ENCODE measurements around the gene IKBKG. TPM values are rescaled to one million over a fixed set of nuclear protein-coding genes. Genes with fewer than 3 reads are reported as not detected.

IKBKG gene
- total and polyA plus RNA-seq, 7 donors = 9.2 to 28.9 (median 15.5) TPM

- intact Hi-C loops (cut with DNase I) = loop anchor here (1.0 to 5.0 kb wide), 2 partner anchors 26 to 39 kb away; partner anchors contain the start of genes LAGE3 and SLC10A3
- H3K4me1 ChIP-seq = peaks cover 0 to 24% (median 17%) of the 10 kb centered on the region in 4 donors
- 3 to 7% methylated on average over 19 of the region's 19 CpGs for WGBS, 2 donors
- no peaks in the 10 kb centered on the region for H3K27me3 ChIP-seq
- TF ChIP-seq POLR2AphosphoS5 (IDR thresholded peaks at IDR 0.05) (peak in 1 of 4 donors; percentile 8), POLR2A (IDR thresholded peaks at IDR 0.05) (no peak)
- no peaks in the 10 kb centered on the region for H3K9me3 ChIP-seq
- peak; percentile 86 for DNase-seq
- H3K4me3 ChIP-seq = peak overlapping the region in 3 of 4 donors; percentile 31 to 67 (median 65)
- no peaks in the 10 kb centered on the region for H3K36me3 ChIP-seq
- H3K27ac ChIP-seq = peak overlapping the region; percentile 88 to 95 (median 91)
Observed at GRCh38 chrX:154516656-154517100, 30.7 kb upstream of the IKBKG start.

- H3K27ac ChIP-seq = peak overlapping the region; percentile 88 to 95 (median 91)
- H3K36me3 ChIP-seq = no peaks in the 10 kb centered on the region
- peak; percentile 71 for DNase-seq
- peaks cover 0 to 24% (median 17%) of the 10 kb centered on the region in 4 donors for H3K4me1 ChIP-seq
- intact Hi-C loops (cut with DNase I) = loop anchor here (5.0 kb wide), 1 partner anchor 40 kb away; the partner anchor contains the start of gene LAGE3
- WGBS, 2 donors = 16 to 58% methylated on average over 25 of the region's 25 CpGs
- H3K4me3 ChIP-seq = peak overlapping the region in 3 of 4 donors; percentile 31 to 67 (median 65)
- no peaks in the 10 kb centered on the region for H3K9me3 ChIP-seq
- TF ChIP-seq POLR2A (IDR thresholded peaks at IDR 0.05) (no peak), POLR2AphosphoS5 (IDR thresholded peaks at IDR 0.05) (no peak), EP300 (IDR thresholded peaks at IDR 0.05) (no peak), CTCF (IDR thresholded peaks at IDR 0.05) (no peak)
- H3K27me3 ChIP-seq = no peaks in the 10 kb centered on the region
Observed at GRCh38 chrX:154517101-154517781, 30.2 kb upstream of the IKBKG start.

GRCh38 chrX:154519389-154519788, 28.0 kb upstream of the IKBKG start:
- Histone ChIP-seq H3K36me3 (no peaks in the 10 kb centered on the region), H3K27me3 (no peaks in the 10 kb centered on the region), H3K4me3 (no peak overlapping the region), H3K9me3 (no peaks in the 10 kb centered on the region), H3K4me1 (peaks cover 0 to 24% (median 17%) of the 10 kb centered on the region in 4 donors), H3K27ac (no peak overlapping the region)
- intact Hi-C loops (cut with DNase I) = loop anchor here (5.0 kb wide), 1 partner anchor 42 kb away; the partner anchor contains the start of gene LAGE3
- no peak for DNase-seq
- WGBS, 2 donors = 95 to 98% methylated on average over 8 of the region's 8 CpGs
- TF ChIP-seq POLR2AphosphoS5 (IDR thresholded peaks at IDR 0.05) = no peak

GRCh38 chrX:154525606-154526490, 21.6 kb upstream of the IKBKG start:
- Histone ChIP-seq H3K4me3 (no peak overlapping the region), H3K36me3 (no peaks in the 10 kb centered on the region), H3K27ac (peak overlapping the region in 1 of 4 donors; percentile 70), H3K9me3 (no peaks in the 10 kb centered on the region), H3K4me1 (peaks cover 0 to 10% (median 4%) of the 10 kb centered on the region in 4 donors), H3K27me3 (peaks cover 0 to 4% (median 0%) of the 10 kb centered on the region in 3 donors)
- intact Hi-C loops (cut with DNase I) = no loop called here
- WGBS, 2 donors = 82 to 88% methylated on average over 14 of the region's 14 CpGs
- TF ChIP-seq CTCF (IDR thresholded peaks at IDR 0.05) = no peak
- TF ChIP-seq POLR2A (IDR thresholded peaks at IDR 0.05) = no peak
- TF ChIP-seq EP300 (IDR thresholded peaks at IDR 0.05) = no peak
- no peak for TF ChIP-seq POLR2AphosphoS5 (IDR thresholded peaks at IDR 0.05)
- DNase-seq = no peak

- H3K4me1 ChIP-seq = peaks cover 0 to 10% (median 4%) of the 10 kb centered on the region in 4 donors
- H3K27me3 ChIP-seq = peaks cover 0 to 4% (median 0%) of the 10 kb centered on the region in 3 donors
- H3K9me3 ChIP-seq = no peaks in the 10 kb centered on the region
- WGBS, 2 donors = 4 to 6% methylated on average over 15 of the region's 15 CpGs
- TF ChIP-seq CTCF (IDR thresholded peaks at IDR 0.05) (peak; percentile 6 to 53 (median 48)), POLR2A (IDR thresholded peaks at IDR 0.05) (no peak), POLR2AphosphoS5 (IDR thresholded peaks at IDR 0.05) (peak in 3 of 4 donors; percentile 31 to 43 (median 36))
- intact Hi-C loops (cut with DNase I) = no loop called here
- H3K27ac ChIP-seq = peak overlapping the region; percentile 70 to 77 (median 75)
- peak overlapping the region in 3 of 4 donors; percentile 29 to 39 (median 37) for H3K4me3 ChIP-seq
- no peaks in the 10 kb centered on the region for H3K36me3 ChIP-seq
- DNase-seq = peak; percentile 91
Observed at GRCh38 chrX:154526901-154527675, 20.3 kb upstream of the IKBKG start.
